GM12878 (cell line): ENCODE data around the gene TXLNG. TPM values are rescaled to one million over a fixed set of nuclear protein-coding genes. Genes with fewer than 3 reads are reported as not detected.

Source experiments
- ATAC-seq: fragments of 200-7000 bp; cut with Tn5 transposase; 3 replicates; pipeline ENCODE4 v1.9.1; 2020; ENCODE audit warnings: mild to moderate bottlenecking, moderate library complexity
- BruUV-seq: library from RNA; stranded (reverse); fragments of 400-500 nt; replicated peaks from 2 replicates; lab custom pipeline; 2021; lab: Mats Ljungman, UMichigan
- CTCF ChIA-PET: fragments of 300-600 bp; sonication (Branson Sonifier 250); formaldehyde crosslinking; extraction: SDS; loops from one replicate; lab custom pipeline; 2021; ENCODE audit warnings: inconsistent platforms; lab: Yijun Ruan, JAX
- POLR2A ChIA-PET: fragments of 350-600 bp; formaldehyde crosslinking; extraction: SDS; loops from one replicate; lab custom pipeline; 2021; ENCODE audit warnings: inconsistent platforms; lab: Charles Lee
- RAD21 ChIA-PET: fragments of 300-600 bp; sonication (Branson Sonifier 250); formaldehyde crosslinking; loops from one replicate; lab custom pipeline; 2023; ENCODE audit warnings: antibody characterized with exemption; ENCODE audit not compliant: unreplicated experiment; lab: Charles Lee
- SMC1A ChIA-PET: fragments of 300-600 bp; sonication (Branson Sonifier 250); formaldehyde crosslinking; loops from one replicate; lab custom pipeline; 2023; ENCODE audit not compliant: unreplicated experiment, uncharacterized antibody; lab: Charles Lee
- DNase-seq: peaks from one replicate; pipeline ENCODE4 v3.0.0-alpha.2; 2011; ENCODE audit warnings: low read depth, low spot score
- FAIRE-seq: peaks from 3 replicates; lab custom pipeline; 2011; peaks lifted over from hg19 to GRCh38; lab: Jason Lieb, UNC
- H2AFZ ChIP-seq: 2 replicates; pipeline ENCODE4 v1.6.0; 2011; ENCODE audit warnings: low read depth, low read length, control low read depth; ENCODE audit not compliant: control insufficient read depth
- H3K27ac ChIP-seq: 2 replicates; pipeline ENCODE4 v1.5.1; 2011; ENCODE audit warnings: control low read depth; ENCODE audit not compliant: control insufficient read depth, insufficient read depth
- H3K27me3 ChIP-seq, 2 experiments: replicated peaks in 1 of 2; 2 replicates each; pipeline versions ENCODE4 v1.6.0 to v1.6.1; 2011; ENCODE audit warnings: low read length in 1 of 2; ENCODE audit not compliant: control insufficient read depth in 2 of 2, insufficient read depth in 2 of 2
- H3K36me3 ChIP-seq, 2 experiments: 2 replicates each; pipeline ENCODE4 v1.5.1; 2011; ENCODE audit warnings: low read length in 1 of 2; ENCODE audit not compliant: control insufficient read depth in 2 of 2, insufficient read depth in 2 of 2
- H3K4me1 ChIP-seq: 2 replicates; pipeline ENCODE4 v1.6.1; 2011; ENCODE audit warnings: mild to moderate bottlenecking, low read length, moderate library complexity, mixed read lengths; ENCODE audit not compliant: control insufficient read depth, insufficient read depth
- H3K4me2 ChIP-seq: 2 replicates; pipeline ENCODE4 v1.6.0; 2011; ENCODE audit warnings: control low read depth; ENCODE audit not compliant: control insufficient read depth, insufficient read depth
- H3K4me3 ChIP-seq: fragments of 200-600 bp; sonication (generic); 2 replicates; pipeline ENCODE4 v1.5.1; 2016
- H3K79me2 ChIP-seq: 2 replicates; pipeline ENCODE4 v1.6.0; 2011; ENCODE audit warnings: low read length; ENCODE audit not compliant: control insufficient read depth, insufficient read depth
- H3K9ac ChIP-seq: 2 replicates; pipeline ENCODE4 v1.8.0; 2011; ENCODE audit warnings: low read length, control low read depth, mixed read lengths; ENCODE audit not compliant: control insufficient read depth, insufficient read depth
- H3K9me3 ChIP-seq: replicated peaks from 3 replicates; pipeline ENCODE4 v1.5.1; 2011; ENCODE audit warnings: mild to moderate bottlenecking, low read length; ENCODE audit not compliant: control insufficient read depth, insufficient read depth
- H4K20me1 ChIP-seq: 2 replicates; pipeline ENCODE4 v1.6.0; 2011; ENCODE audit not compliant: control insufficient read depth, insufficient read depth
- ATF7 ChIP-seq: fragments of 450-650 bp; IDR thresholded peaks from 2 replicates; pipeline ENCODE4 v1.6.1; 2016; ENCODE audit warnings: low read depth, mild to moderate bottlenecking
- BACH1 ChIP-seq: fragments of 450-650 bp; IDR thresholded peaks from 2 replicates; pipeline ENCODE4 v1.6.1; 2017; ENCODE audit warnings: mild to moderate bottlenecking, borderline replicate concordance
- BCL11A ChIP-seq: IDR thresholded peaks from 2 replicates; pipeline ENCODE4 v1.6.1; 2011; ENCODE audit warnings: low read depth, low read length
- BRCA1 ChIP-seq: IDR thresholded peaks from 2 replicates; pipeline ENCODE4 v1.6.1; 2011; ENCODE audit warnings: low read depth, low read length, improper control_type of control experiment
- DPF2 ChIP-seq: fragments of 450-650 bp; IDR thresholded peaks from 2 replicates; pipeline ENCODE4 v1.6.1; 2017; ENCODE audit warnings: mild to moderate bottlenecking
- FOXK2 ChIP-seq: fragments of 450-650 bp; IDR thresholded peaks from 2 replicates; pipeline ENCODE4 v1.6.1; 2017; ENCODE audit warnings: mild to moderate bottlenecking, moderate library complexity
- HDGF ChIP-seq: fragments of 450-650 bp; IDR thresholded peaks from 2 replicates; pipeline ENCODE4 v1.6.1; 2016; ENCODE audit warnings: antibody characterized with exemption
- KLF5 ChIP-seq: fragments of 450-650 bp; IDR thresholded peaks from 2 replicates; pipeline ENCODE4 v1.6.1; 2014; ENCODE audit warnings: mild to moderate bottlenecking; ENCODE audit not compliant: partially characterized antibody
- MLLT1 ChIP-seq: fragments of 450-650 bp; IDR thresholded peaks from 2 replicates; pipeline ENCODE4 v1.6.1; 2016; ENCODE audit warnings: mild to moderate bottlenecking
- NFXL1 ChIP-seq: fragments of 450-650 bp; IDR thresholded peaks from 2 replicates; pipeline ENCODE4 v1.6.1; 2017; ENCODE audit warnings: antibody characterized with exemption, mild to moderate bottlenecking, borderline replicate concordance
- PRDM15 ChIP-seq: fragments of 450-650 bp; formaldehyde crosslinking; IDR thresholded peaks from 2 replicates; pipeline ENCODE4 v1.4.0; 2020; ENCODE audit warnings: mild to moderate bottlenecking, moderate library complexity
- RCOR1 ChIP-seq: conservative IDR thresholded peaks from 2 replicates; pipeline ENCODE4 v1.6.1; 2012; ENCODE audit warnings: low read depth, low read length, improper control_type of control experiment
- RUNX3 ChIP-seq: IDR thresholded peaks from 2 replicates; pipeline ENCODE4 v1.6.1; 2012; ENCODE audit warnings: low read length, inconsistent platforms
- TARDBP ChIP-seq: IDR thresholded peaks from 2 replicates; pipeline ENCODE4 v1.6.1; 2016; ENCODE audit warnings: borderline replicate concordance
- TCF3 ChIP-seq: IDR thresholded peaks from 2 replicates; pipeline ENCODE4 v1.6.1; 2012; ENCODE audit warnings: low read depth, mild to moderate bottlenecking, low read length, borderline replicate concordance; ENCODE audit not compliant: insufficient read depth
- ZNF622 ChIP-seq: fragments of 450-650 bp; IDR thresholded peaks from 2 replicates; pipeline ENCODE4 v1.6.1; 2017; ENCODE audit warnings: mild to moderate bottlenecking, inconsistent platforms
- ZSCAN29 ChIP-seq: fragments of 450-650 bp; IDR thresholded peaks from 2 replicates; pipeline ENCODE4 v1.6.1; 2017; ENCODE audit warnings: mild to moderate bottlenecking, moderate library complexity
- WGBS: methylation state at CpG from one replicate; pipeline ENCODE4 v1.1.6; 2016; ENCODE audit warnings: low lambda C conversion rate; ENCODE audit not compliant: insufficient replicate concordance, insufficient coverage; ENCODE audit errors: missing lambda C conversion rate; 5-methylcytosine and 5-hydroxymethylcytosine counted together
- in situ Hi-C: fragments of 300-500 bp; cut with MboI; formaldehyde crosslinking; loops from 9 replicates; pipeline ENCODE4 v1.14.3; 2018; ENCODE audit warnings: mixed read lengths
- intact Hi-C: fragments of 100-400 bp; cut with micrococcal nuclease; formaldehyde crosslinking; loops from one replicate; pipeline ENCODE4 v1.14.2; 2022; ENCODE audit not compliant: unreplicated experiment
- polyA plus RNA-seq, 11 experiments: library from polyadenylated mRNA; depleted of rRNA in 4 of 11; unstranded in 6 of 11; stranded (reverse) in 5 of 11; fragments of >200 nt; fragmentation: Nextera tagmentation in 4 of 11; fragmentation: Illumina TruSeq in 1 of 11; extraction: Ambion mirVana in 4 of 11; extraction: Trizol in 1 of 11; gene quantifications; 1 replicate in 1 of 11; 2 replicates in 10 of 11; pipeline versions ENCODE4 v1.2.1 to v1.2.3, GENCODE V29; 2011 to 2016; ENCODE audit warnings: inconsistent platforms in 2 of 11, missing spikeins in 2 of 11, low read depth in 1 of 11
- total RNA-seq, 4 experiments: library from RNA; depleted of rRNA in 3 of 4; stranded (reverse); fragments of >200 nt in 3 of 4; fragmentation: Illumina TruSeq in 1 of 4; extraction: Trizol in 1 of 4; gene quantifications; 2 replicates each; pipeline versions ENCODE4 v1.2.1 to v1.2.3, GENCODE V29; 2013 to 2021
- TF ChIP-seq, protein P1 (sequence below): fragments of 450-650 bp; IDR thresholded peaks from 2 replicates; pipeline ENCODE4 v1.6.1; 2014; ENCODE audit warnings: mild to moderate bottlenecking
- TF ChIP-seq, protein P2 (sequence below): fragments of 450-650 bp; IDR thresholded peaks from 2 replicates; pipeline ENCODE4 v1.6.1; 2016; ENCODE audit warnings: mild to moderate bottlenecking

Gene TXLNG
- total and polyA plus RNA-seq, 10 of the 15 experiments (the other 5 are each of a cell fraction or from before 2014, with no cell fraction given): 9.9 to 40.7 (median 19.5) TPM

DNA sequence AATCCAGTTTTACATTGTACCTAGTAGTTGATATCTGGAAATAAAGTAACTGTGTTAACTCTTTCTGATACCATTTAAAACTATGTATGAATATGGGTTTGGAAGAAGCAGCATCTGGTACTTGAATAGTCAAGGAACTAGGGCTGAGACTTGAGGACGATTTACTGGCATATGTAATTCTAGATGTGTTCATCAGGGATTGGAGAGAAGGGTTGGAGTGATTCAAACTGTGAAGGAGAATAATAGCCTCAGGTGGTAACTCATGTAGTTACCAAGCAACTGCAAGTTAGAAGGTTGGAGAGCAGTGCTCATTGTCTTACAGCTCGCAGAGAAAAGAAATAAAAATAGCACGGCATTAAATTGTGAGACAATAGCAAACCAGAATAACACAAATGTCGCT lies 29.5 kb upstream of the TXLNG start:
- Histone ChIP-seq H2AFZ (no peak overlapping the region), H3K9ac (no peak overlapping the region), H3K4me1 (no peaks in the 10 kb centered on the region), H3K4me2 (no peak overlapping the region), H3K27me3 (no peaks in the 10 kb centered on the region), H4K20me1 (no peaks in the 10 kb centered on the region)
- BruUV-seq: no TSS peak
- ChIA-PET CTCF (no interaction called here), RAD21 (no interaction called here), SMC1A (no interaction called here)
- no peak for DNase-seq
- TF ChIP-seq ZSCAN29 (no peak), BCL11A (no peak), HDGF (no peak), NFXL1 (no peak), MLLT1 (no peak), RCOR1 (no peak), RUNX3 (no peak), KLF5 (no peak), BACH1 (no peak), ATF7 (no peak), DPF2 (no peak), TCF3 (no peak), ZNF622 (no peak), TARDBP (no peak), BRCA1 (no peak), PRDM15 (no peak), FOXK2 (no peak)
- TF ChIP-seq, protein P1, sequence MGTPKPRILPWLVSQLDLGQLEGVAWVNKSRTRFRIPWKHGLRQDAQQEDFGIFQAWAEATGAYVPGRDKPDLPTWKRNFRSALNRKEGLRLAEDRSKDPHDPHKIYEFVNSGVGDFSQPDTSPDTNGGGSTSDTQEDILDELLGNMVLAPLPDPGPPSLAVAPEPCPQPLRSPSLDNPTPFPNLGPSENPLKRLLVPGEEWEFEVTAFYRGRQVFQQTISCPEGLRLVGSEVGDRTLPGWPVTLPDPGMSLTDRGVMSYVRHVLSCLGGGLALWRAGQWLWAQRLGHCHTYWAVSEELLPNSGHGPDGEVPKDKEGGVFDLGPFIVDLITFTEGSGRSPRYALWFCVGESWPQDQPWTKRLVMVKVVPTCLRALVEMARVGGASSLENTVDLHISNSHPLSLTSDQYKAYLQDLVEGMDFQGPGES: no peak
- TF ChIP-seq, protein P2, sequence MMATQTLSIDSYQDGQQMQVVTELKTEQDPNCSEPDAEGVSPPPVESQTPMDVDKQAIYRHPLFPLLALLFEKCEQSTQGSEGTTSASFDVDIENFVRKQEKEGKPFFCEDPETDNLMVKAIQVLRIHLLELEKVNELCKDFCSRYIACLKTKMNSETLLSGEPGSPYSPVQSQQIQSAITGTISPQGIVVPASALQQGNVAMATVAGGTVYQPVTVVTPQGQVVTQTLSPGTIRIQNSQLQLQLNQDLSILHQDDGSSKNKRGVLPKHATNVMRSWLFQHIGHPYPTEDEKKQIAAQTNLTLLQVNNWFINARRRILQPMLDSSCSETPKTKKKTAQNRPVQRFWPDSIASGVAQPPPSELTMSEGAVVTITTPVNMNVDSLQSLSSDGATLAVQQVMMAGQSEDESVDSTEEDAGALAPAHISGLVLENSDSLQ: no peak
- TF ChIP-seq, all 136 proteins: peak for 0
- in situ Hi-C loops (no loop called here), intact Hi-C loops (no loop called here)
- peaks cover 0 to 10% of the 10 kb centered on the region in 2 experiments; a peak in 3 of 4 replicates for H3K36me3 ChIP-seq
- POLR2A ChIA-PET: no interaction called here
- 94% methylated on average over 4 of the region's 4 CpGs for WGBS
- no peak overlapping the region for H3K4me3 ChIP-seq
- FAIRE-seq (no peak), ATAC-seq (no peak)
- H3K27ac ChIP-seq: no peak overlapping the region
- H3K79me2 ChIP-seq: no peaks in the 10 kb centered on the region
- H3K9me3 ChIP-seq: no peaks in the 10 kb centered on the region
